GM12878 (cell line): ENCODE results near the gene CARD18. TPM values are rescaled to one million over a fixed set of nuclear protein-coding genes. Genes with fewer than 3 reads are reported as not detected.

Experiments used
- ATAC-seq: fragments of 200-7000 bp; cut with Tn5 transposase; 3 replicates; pipeline ENCODE4 v1.9.1; 2020; ENCODE audit warnings: mild to moderate bottlenecking, moderate library complexity
- BruUV-seq: library from RNA; stranded (reverse); fragments of 400-500 nt; replicated peaks from 2 replicates; lab custom pipeline; 2021; lab: Mats Ljungman, UMichigan
- CTCF ChIA-PET: fragments of 300-600 bp; sonication (Branson Sonifier 250); formaldehyde crosslinking; extraction: SDS; loops from one replicate; lab custom pipeline; 2021; ENCODE audit warnings: inconsistent platforms; lab: Yijun Ruan, JAX
- POLR2A ChIA-PET: fragments of 350-600 bp; formaldehyde crosslinking; extraction: SDS; loops from one replicate; lab custom pipeline; 2021; ENCODE audit warnings: inconsistent platforms; lab: Charles Lee
- RAD21 ChIA-PET: fragments of 300-600 bp; sonication (Branson Sonifier 250); formaldehyde crosslinking; loops from one replicate; lab custom pipeline; 2023; ENCODE audit warnings: antibody characterized with exemption; ENCODE audit not compliant: unreplicated experiment; lab: Charles Lee
- SMC1A ChIA-PET: fragments of 300-600 bp; sonication (Branson Sonifier 250); formaldehyde crosslinking; loops from one replicate; lab custom pipeline; 2023; ENCODE audit not compliant: unreplicated experiment, uncharacterized antibody; lab: Charles Lee
- DNase-seq: peaks from one replicate; pipeline ENCODE4 v3.0.0-alpha.2; 2011; ENCODE audit warnings: low read depth, low spot score
- FAIRE-seq: peaks from 3 replicates; lab custom pipeline; 2011; peaks lifted over from hg19 to GRCh38; lab: Jason Lieb, UNC
- H2AFZ ChIP-seq: 2 replicates; pipeline ENCODE4 v1.6.0; 2011; ENCODE audit warnings: low read depth, low read length, control low read depth; ENCODE audit not compliant: control insufficient read depth
- H3K27ac ChIP-seq: 2 replicates; pipeline ENCODE4 v1.5.1; 2011; ENCODE audit warnings: control low read depth; ENCODE audit not compliant: control insufficient read depth, insufficient read depth
- H3K27me3 ChIP-seq, 2 experiments: replicated peaks in 1 of 2; 2 replicates each; pipeline versions ENCODE4 v1.6.0 to v1.6.1; 2011; ENCODE audit warnings: low read length in 1 of 2; ENCODE audit not compliant: control insufficient read depth in 2 of 2, insufficient read depth in 2 of 2
- H3K36me3 ChIP-seq, 2 experiments: 2 replicates each; pipeline ENCODE4 v1.5.1; 2011; ENCODE audit warnings: low read length in 1 of 2; ENCODE audit not compliant: control insufficient read depth in 2 of 2, insufficient read depth in 2 of 2
- H3K4me1 ChIP-seq: 2 replicates; pipeline ENCODE4 v1.6.1; 2011; ENCODE audit warnings: mild to moderate bottlenecking, low read length, moderate library complexity, mixed read lengths; ENCODE audit not compliant: control insufficient read depth, insufficient read depth
- H3K4me2 ChIP-seq: 2 replicates; pipeline ENCODE4 v1.6.0; 2011; ENCODE audit warnings: control low read depth; ENCODE audit not compliant: control insufficient read depth, insufficient read depth
- H3K4me3 ChIP-seq: fragments of 200-600 bp; sonication (generic); 2 replicates; pipeline ENCODE4 v1.5.1; 2016
- H3K79me2 ChIP-seq: 2 replicates; pipeline ENCODE4 v1.6.0; 2011; ENCODE audit warnings: low read length; ENCODE audit not compliant: control insufficient read depth, insufficient read depth
- H3K9ac ChIP-seq: 2 replicates; pipeline ENCODE4 v1.8.0; 2011; ENCODE audit warnings: low read length, control low read depth, mixed read lengths; ENCODE audit not compliant: control insufficient read depth, insufficient read depth
- H3K9me3 ChIP-seq: replicated peaks from 3 replicates; pipeline ENCODE4 v1.5.1; 2011; ENCODE audit warnings: mild to moderate bottlenecking, low read length; ENCODE audit not compliant: control insufficient read depth, insufficient read depth
- H4K20me1 ChIP-seq: 2 replicates; pipeline ENCODE4 v1.6.0; 2011; ENCODE audit not compliant: control insufficient read depth, insufficient read depth
- CBX3 ChIP-seq: fragments of 200-600 bp; sonication (generic); IDR thresholded peaks from 2 replicates; pipeline ENCODE4 v1.6.1; 2016; ENCODE audit warnings: low read depth, borderline replicate concordance
- NKRF ChIP-seq: fragments of 450-650 bp; conservative IDR thresholded peaks from 2 replicates; pipeline ENCODE4 v1.6.1; 2017; ENCODE audit warnings: mild to moderate bottlenecking, moderate library complexity
- RELB ChIP-seq: fragments of 450-650 bp; IDR thresholded peaks from 2 replicates; pipeline ENCODE4 v1.6.1; 2017; ENCODE audit warnings: low read depth, mild to moderate bottlenecking, moderate library complexity
- WGBS: methylation state at CpG from one replicate; pipeline ENCODE4 v1.1.6; 2016; ENCODE audit warnings: low lambda C conversion rate; ENCODE audit not compliant: insufficient replicate concordance, insufficient coverage; ENCODE audit errors: missing lambda C conversion rate; 5-methylcytosine and 5-hydroxymethylcytosine counted together
- in situ Hi-C: fragments of 300-500 bp; cut with MboI; formaldehyde crosslinking; loops from 9 replicates; pipeline ENCODE4 v1.14.3; 2018; ENCODE audit warnings: mixed read lengths
- intact Hi-C: fragments of 100-400 bp; cut with micrococcal nuclease; formaldehyde crosslinking; loops from one replicate; pipeline ENCODE4 v1.14.2; 2022; ENCODE audit not compliant: unreplicated experiment
- polyA plus RNA-seq, 11 experiments: library from polyadenylated mRNA; depleted of rRNA in 4 of 11; unstranded in 6 of 11; stranded (reverse) in 5 of 11; fragments of >200 nt; fragmentation: Nextera tagmentation in 4 of 11; fragmentation: Illumina TruSeq in 1 of 11; extraction: Ambion mirVana in 4 of 11; extraction: Trizol in 1 of 11; gene quantifications; 1 replicate in 1 of 11; 2 replicates in 10 of 11; pipeline versions ENCODE4 v1.2.1 to v1.2.3, GENCODE V29; 2011 to 2016; ENCODE audit warnings: inconsistent platforms in 2 of 11, missing spikeins in 2 of 11, low read depth in 1 of 11
- total RNA-seq, 4 experiments: library from RNA; depleted of rRNA in 3 of 4; stranded (reverse); fragments of >200 nt in 3 of 4; fragmentation: Illumina TruSeq in 1 of 4; extraction: Trizol in 1 of 4; gene quantifications; 2 replicates each; pipeline versions ENCODE4 v1.2.1 to v1.2.3, GENCODE V29; 2013 to 2021

CARD18 gene
- total and polyA plus RNA-seq, 10 of the 15 experiments (the other 5 are each of a cell fraction or from before 2014, with no cell fraction given), result not detected

DNA sequence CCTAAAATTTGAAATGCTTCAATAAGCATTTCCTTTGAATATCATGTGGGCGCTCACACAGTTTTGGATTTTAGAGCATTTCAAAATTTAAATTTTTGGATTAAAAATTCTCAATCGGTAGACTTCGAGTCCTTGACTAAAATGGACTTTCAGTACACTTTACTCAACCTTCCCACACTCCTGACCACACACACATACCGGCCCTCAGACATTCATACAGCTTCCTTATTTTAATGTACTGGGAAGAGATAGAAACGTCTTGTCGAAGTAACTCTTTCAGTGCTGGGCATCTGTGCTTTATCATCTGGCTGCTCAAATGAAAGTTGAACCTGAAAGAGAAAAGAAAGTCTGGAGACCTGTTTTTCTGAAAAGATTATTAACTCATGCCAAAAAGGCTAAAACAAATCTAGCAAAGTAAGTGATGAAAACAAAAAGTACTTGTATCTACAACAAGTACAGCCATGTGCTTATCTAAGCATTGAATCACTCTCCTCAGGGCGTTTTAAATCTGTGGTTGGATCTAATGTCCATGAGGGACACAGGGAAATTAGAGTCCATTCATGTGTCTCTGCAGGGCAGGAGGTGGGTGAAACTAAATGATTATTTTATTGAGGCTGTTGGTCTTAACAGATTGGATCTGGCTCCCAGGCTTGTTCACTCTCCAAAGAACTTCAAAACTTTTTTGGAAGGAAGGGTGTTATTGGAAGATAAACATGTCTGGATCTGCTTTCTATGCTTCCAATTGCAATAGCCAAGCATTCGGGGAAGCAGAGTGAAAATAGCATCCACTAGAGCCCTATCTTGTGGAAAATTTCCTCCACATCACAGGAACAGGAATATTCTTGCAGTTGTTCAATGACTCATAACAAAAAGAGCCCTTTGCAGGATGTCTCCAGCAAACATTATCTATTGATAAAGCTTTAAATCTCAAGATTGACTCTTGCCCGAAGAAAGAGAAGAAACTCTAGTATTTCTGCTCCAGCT, 47.0 kb downstream of the CARD18 start:
- ATAC-seq (no peak), DNase-seq (no peak), FAIRE-seq (no peak)
- RAD21 ChIA-PET, result no interaction called here
- Histone ChIP-seq H4K20me1 (no peaks in the 10 kb centered on the region), H3K36me3 (no peaks in the 10 kb centered on the region), H3K4me1 (no peaks in the 10 kb centered on the region), H2AFZ (no peak overlapping the region), H3K9me3 (no peaks in the 10 kb centered on the region), H3K27ac (no peak overlapping the region), H3K27me3 (no peaks in the 10 kb centered on the region), H3K4me2 (no peak overlapping the region), H3K79me2 (no peaks in the 10 kb centered on the region), H3K9ac (no peak overlapping the region), H3K4me3 (no peak overlapping the region)
- POLR2A ChIA-PET, result no interaction called here
- intact Hi-C loops, result no loop called here
- WGBS, result 12% methylated on average over 9 of the region's 9 CpGs
- no TSS peak for BruUV-seq
- CTCF ChIA-PET, result no interaction called here
- in situ Hi-C loops, result no loop called here
- TF ChIP-seq CBX3 (no peak), NKRF (no peak), RELB (no peak)
- SMC1A ChIA-PET, result no interaction called here

Other genes with a start within 250 kb of the CARD18 start
- not detected in 2 replicates for gene CASP12, start 241.3 kb downstream of the CARD18 start, total RNA-seq (2014; rRNA removed)
- not detected in 2 replicates for gene CASP12, start 241.3 kb downstream of the CARD18 start, total RNA-seq (2014; rRNA removed; fragmentation: Illumina TruSeq; extraction: Trizol)
- gene CASP12, start 241.3 kb downstream of the CARD18 start, total RNA-seq (2021), result not detected in 2 replicates
- 0.10 TPM in 1 of 2 replicates, not detected in the other for gene CASP12, start 241.3 kb downstream of the CARD18 start, polyA plus RNA-seq (2011; rRNA removed)
- gene CASP12, start 241.3 kb downstream of the CARD18 start, polyA plus RNA-seq (2014; fragmentation: Illumina TruSeq; extraction: Trizol), result not detected in 2 replicates
- gene CASP12, start 241.3 kb downstream of the CARD18 start, polyA plus RNA-seq (2014; fragmentation: Nextera tagmentation; extraction: Ambion mirVana), result under 1 TPM in 1 of 2 experiments, not detected in 1; 0.14 TPM
- not detected in 2 replicates for gene CASP12, start 241.3 kb downstream of the CARD18 start, polyA plus RNA-seq (2014; rRNA removed)
- gene CASP12, start 241.3 kb downstream of the CARD18 start, polyA plus RNA-seq (2016; fragmentation: Nextera tagmentation; extraction: Ambion mirVana), result not detected
- gene CASP4, start 171.2 kb downstream of the CARD18 start, total RNA-seq (2014; rRNA removed), result 50.7 and 57.1 TPM in 2 replicates
- 75.7 and 80.1 TPM in 2 replicates for gene CASP4, start 171.2 kb downstream of the CARD18 start, total RNA-seq (2014; rRNA removed; fragmentation: Illumina TruSeq; extraction: Trizol)
- 37.1 and 41.9 TPM in 2 replicates for gene CASP4, start 171.2 kb downstream of the CARD18 start, total RNA-seq (2021)
- gene CASP4, start 171.2 kb downstream of the CARD18 start, polyA plus RNA-seq (2011; rRNA removed), result 85.7 and 96.8 TPM in 2 replicates
- gene CASP4, start 171.2 kb downstream of the CARD18 start, polyA plus RNA-seq (2014; fragmentation: Illumina TruSeq; extraction: Trizol), result 113 and 130 TPM in 2 replicates
- 10 to 100 TPM; 48.9 to 59.6 TPM for gene CASP4, start 171.2 kb downstream of the CARD18 start, polyA plus RNA-seq (2014; fragmentation: Nextera tagmentation; extraction: Ambion mirVana)
- 47.5 and 49.3 TPM in 2 replicates for gene CASP4, start 171.2 kb downstream of the CARD18 start, polyA plus RNA-seq (2014; rRNA removed)
- 10 to 100 TPM; 25.3 to 26.6 TPM for gene CASP4, start 171.2 kb downstream of the CARD18 start, polyA plus RNA-seq (2016; fragmentation: Nextera tagmentation; extraction: Ambion mirVana)
- gene CASP5, start 116.6 kb downstream of the CARD18 start, total RNA-seq (2014; rRNA removed), result not detected in 2 replicates
- gene CASP5, start 116.6 kb downstream of the CARD18 start, total RNA-seq (2014; rRNA removed; fragmentation: Illumina TruSeq; extraction: Trizol), result not detected in 2 replicates
- gene CASP5, start 116.6 kb downstream of the CARD18 start, total RNA-seq (2021), result not detected in 2 replicates
- gene CASP5, start 116.6 kb downstream of the CARD18 start, polyA plus RNA-seq (2011; rRNA removed), result not detected in 2 replicates
- gene CASP5, start 116.6 kb downstream of the CARD18 start, polyA plus RNA-seq (2014; fragmentation: Illumina TruSeq; extraction: Trizol), result not detected in 2 replicates
- gene CASP5, start 116.6 kb downstream of the CARD18 start, polyA plus RNA-seq (2014; fragmentation: Nextera tagmentation; extraction: Ambion mirVana), result not detected
- not detected in 2 replicates for gene CASP5, start 116.6 kb downstream of the CARD18 start, polyA plus RNA-seq (2014; rRNA removed)
- not detected for gene CASP5, start 116.6 kb downstream of the CARD18 start, polyA plus RNA-seq (2016; fragmentation: Nextera tagmentation; extraction: Ambion mirVana)
- 9.0 and 12.9 TPM in 2 replicates for gene CASP1, start 104.6 kb downstream of the CARD18 start, total RNA-seq (2014; rRNA removed)
- gene CASP1, start 104.6 kb downstream of the CARD18 start, total RNA-seq (2014; rRNA removed; fragmentation: Illumina TruSeq; extraction: Trizol), result 12.0 and 12.5 TPM in 2 replicates
- gene CASP1, start 104.6 kb downstream of the CARD18 start, total RNA-seq (2021), result 11.1 and 12.9 TPM in 2 replicates
- gene CASP1, start 104.6 kb downstream of the CARD18 start, polyA plus RNA-seq (2011; rRNA removed), result 39.7 and 54.2 TPM in 2 replicates
- gene CASP1, start 104.6 kb downstream of the CARD18 start, polyA plus RNA-seq (2014; fragmentation: Illumina TruSeq; extraction: Trizol), result 14.7 and 17.8 TPM in 2 replicates
- 10 to 100 TPM; 23.4 to 27.2 TPM for gene CASP1, start 104.6 kb downstream of the CARD18 start, polyA plus RNA-seq (2014; fragmentation: Nextera tagmentation; extraction: Ambion mirVana)
- gene CASP1, start 104.6 kb downstream of the CARD18 start, polyA plus RNA-seq (2014; rRNA removed), result 13.9 and 18.0 TPM in 2 replicates
- 10 to 100 TPM; 16.9 to 17.3 TPM for gene CASP1, start 104.6 kb downstream of the CARD18 start, polyA plus RNA-seq (2016; fragmentation: Nextera tagmentation; extraction: Ambion mirVana)
- 11.8 and 13.8 TPM in 2 replicates for gene CARD16, start 94.4 kb downstream of the CARD18 start, total RNA-seq (2014; rRNA removed)
- 17.1 and 19.9 TPM in 2 replicates for gene CARD16, start 94.4 kb downstream of the CARD18 start, total RNA-seq (2014; rRNA removed; fragmentation: Illumina TruSeq; extraction: Trizol)
- gene CARD16, start 94.4 kb downstream of the CARD18 start, total RNA-seq (2021), result 13.5 and 15.1 TPM in 2 replicates
- 22.2 and 31.3 TPM in 2 replicates for gene CARD16, start 94.4 kb downstream of the CARD18 start, polyA plus RNA-seq (2011; rRNA removed)
- 25.3 and 29.6 TPM in 2 replicates for gene CARD16, start 94.4 kb downstream of the CARD18 start, polyA plus RNA-seq (2014; fragmentation: Illumina TruSeq; extraction: Trizol)
- gene CARD16, start 94.4 kb downstream of the CARD18 start, polyA plus RNA-seq (2014; fragmentation: Nextera tagmentation; extraction: Ambion mirVana), result 10 to 100 TPM; 75.8 to 76.3 TPM
- 20.1 and 25.7 TPM in 2 replicates for gene CARD16, start 94.4 kb downstream of the CARD18 start, polyA plus RNA-seq (2014; rRNA removed)
- gene CARD16, start 94.4 kb downstream of the CARD18 start, polyA plus RNA-seq (2016; fragmentation: Nextera tagmentation; extraction: Ambion mirVana), result 10 to 100 TPM; 29.9 to 30.3 TPM